Measurements from ENCODE around the gene RPGRIP1. TPM values are rescaled to one million over a fixed set of nuclear protein-coding genes. Genes with fewer than 3 reads are reported as not detected.

Gene RPGRIP1
- total and polyA plus RNA-seq, 9 of the 15 experiments (the other 6 are each of a cell fraction or from before 2014, with no cell fraction given) = 0.47 to 0.95 (median 0.65) TPM; not detected in 1

- intact Hi-C loops (cut with micrococcal nuclease) = no loop called here
- Histone ChIP-seq H3K9me1 (ENCODE audit: control insufficient read depth, insufficient read depth, low read length) (no peaks in the 10 kb centered on the region), H3K4me3 (no peak overlapping the region), H3K4me1 (replicated peaks in 1 of 2; ENCODE audit: control insufficient read depth in 2 of 2, insufficient read depth in 2 of 2, low read length in 2 of 2) (peaks cover 4 to 5% of the 10 kb centered on the region in 2 experiments; a peak in 4 of 5 replicates), H2AFZ (ENCODE audit: low read depth, low read length) (no peak overlapping the region), H3K9me3 (replicated peaks; ENCODE audit: control insufficient read depth, insufficient read depth, low read depth, low read length) (no peaks in the 10 kb centered on the region), H3K36me3 (ENCODE audit: control insufficient read depth, insufficient read depth, low read length) (peaks cover 88% of the 10 kb centered on the region), H4K20me1 (replicated peaks; ENCODE audit: control insufficient read depth, insufficient read depth, low read length) (peaks cover 40% of the 10 kb centered on the region), H3K27ac (ENCODE audit: extremely low read depth, low read depth, low read length) (no peak overlapping the region), H3K4me2 (ENCODE audit: insufficient read depth, low read length) (no peak overlapping the region), H3K9ac (ENCODE audit: insufficient read depth in 1 of 2, low read depth in 2 of 2, low read length in 2 of 2) (no peak overlapping the region), H3K79me2 (ENCODE audit: control insufficient read depth, insufficient read depth, low read length) (peaks cover 99% of the 10 kb centered on the region), H3K27me3 (ENCODE audit: control insufficient read depth in 2 of 2, insufficient read depth in 2 of 2, low read length in 2 of 2) (no peaks in the 10 kb centered on the region)
- no TSS peak for BruUV-seq (replicated peaks)
- DNase-seq (ENCODE audit: extremely low read depth in 1 of 4, low spot score in 3 of 4) (no peak), ATAC-seq (peak; percentile 23), FAIRE-seq (peak; percentile 60)
- CTCF ChIA-PET (ENCODE audit: low intra/inter-chr PET ratio) = no interaction called here
- WGBS (ENCODE audit: insufficient coverage, low coverage, missing lambda C conversion rate) = 54% methylated on average over 6 of the region's 7 CpGs
- POLR2A ChIA-PET = interaction anchor here (0.6 to 6.1 kb wide), 9 partner anchors 9 to 124 kb away, joined by 3 to 58 read pairs (median 5); no protein-coding TSS in a partner anchor
- in situ Hi-C loops (cut with MboI) = no loop called here
- 0 out of 2 replicates have a peak, but pooled peaks have one; percentile 19 for TF ChIP-seq RBFOX2 (IDR thresholded peaks at IDR 0.05; ENCODE audit: low read depth, low read length)
- no peak for TF ChIP-seq ZBED1 (IDR thresholded peaks at IDR 0.05)
- TF ChIP-seq THRB (CRISPR knock-in tag; conservative IDR thresholded peaks at IDR 0.05) = peak; percentile 29; the same call in 1 of the 2 replicates
- TF ChIP-seq SMARCA5 (IDR thresholded peaks at IDR 0.05) = no peak
- no peak for TF ChIP-seq ZNF143 (CRISPR knock-in tag; IDR thresholded peaks at IDR 0.05)
- peak; percentile 18; the same call in 1 of the 2 replicates for TF ChIP-seq POLR2A (conservative IDR thresholded peaks at IDR 0.05)
- TF ChIP-seq U2AF2 (optimal IDR thresholded peaks at IDR 0.05; ENCODE audit: low read depth, low read length) = no peak
Measured at GRCh38 chr14:21257394-21257909, 22.4 kb upstream of the RPGRIP1 start.
